Activated CD8-positive, alpha-beta T cell treated with anti-CD3 and anti-CD28 coated beads for 36 hours (primary cell): ENCODE measurements around the gene MAST4. TPM values are rescaled to one million over a fixed set of nuclear protein-coding genes. Genes with fewer than 3 reads are reported as not detected.

Experiments used
- ATAC-seq: fragments of 200-7000 bp; cut with Tn5 transposase; one replicate; pipeline ENCODE4 v1.10.0; 2021; ENCODE audit warnings: mild to moderate bottlenecking, moderate library complexity
- CTCF ChIA-PET: fragments of 350-600 bp; sonication (Branson Sonifier 250); formaldehyde crosslinking; loops from one replicate; lab custom pipeline; 2021; ENCODE audit warnings: antibody characterized with exemption; lab: Charles Lee
- POLR2A ChIA-PET: fragments of 350-600 bp; sonication (Branson Sonifier 250); formaldehyde crosslinking; loops from one replicate; lab custom pipeline; 2021; ENCODE audit warnings: antibody characterized with exemption; lab: Charles Lee
- DNase-seq: peaks from one replicate; pipeline ENCODE4 v3.0.0-alpha.2; 2020
- H3K27ac Mint-ChIP-seq: one replicate; pipeline ENCODE4 v1.8.0; 2021; ENCODE audit warnings: mild to moderate bottlenecking, mixed read lengths
- H3K27me3 Mint-ChIP-seq: one replicate; pipeline ENCODE4 v1.8.0; 2021; ENCODE audit warnings: mixed read lengths
- H3K36me3 Mint-ChIP-seq: one replicate; pipeline ENCODE4 v1.8.0; 2021; ENCODE audit warnings: low read depth, mixed read lengths
- H3K4me1 Mint-ChIP-seq: one replicate; pipeline ENCODE4 v1.8.0; 2021; ENCODE audit warnings: low read depth, mixed read lengths
- H3K4me3 Mint-ChIP-seq: one replicate; pipeline ENCODE4 v1.8.0; 2021; ENCODE audit warnings: mild to moderate bottlenecking, moderate library complexity, mixed read lengths
- H3K9me3 Mint-ChIP-seq: one replicate; pipeline ENCODE4 v1.8.0; 2021; ENCODE audit warnings: mixed read lengths
- intact Hi-C: fragments of 100-400 bp; cut with micrococcal nuclease; formaldehyde crosslinking; loops from one replicate; pipeline ENCODE4 v1.10.0; 2022
- total RNA-seq, 2 experiments: library from RNA; stranded (reverse); gene quantifications; one replicate each; pipeline ENCODE4 v1.2.3, GENCODE V29; 2021
- TF ChIP-seq, protein P1 (sequence below): fragments of 200-600 bp; IDR thresholded peaks from one replicate; pipeline ENCODE4 v1.8.0; 2022; ENCODE audit warnings: antibody characterized with exemption, mild to moderate bottlenecking

Gene MAST4
- total RNA-seq, 2 experiments from 2014 or later = 7.6 to 10.0 TPM

DNA sequence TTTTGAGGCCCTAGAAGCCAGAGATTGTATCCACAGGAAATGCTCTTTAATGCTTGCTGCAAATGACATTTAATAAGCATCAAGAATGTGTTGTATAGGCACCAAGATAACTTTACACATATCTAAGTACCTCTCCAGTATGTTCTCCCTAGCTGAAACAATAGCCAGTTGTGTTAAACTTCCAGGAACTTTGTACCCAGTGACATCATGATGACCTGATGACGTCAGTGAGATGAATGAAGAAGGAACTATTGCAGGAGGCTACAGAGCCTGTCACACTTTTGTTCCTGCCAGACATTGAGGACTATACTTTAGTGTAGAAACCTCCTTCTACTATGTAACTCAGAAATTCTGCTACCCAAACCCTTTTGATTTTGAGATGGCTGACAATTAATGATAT lies 470.6 kb downstream of the MAST4 start:
- intact Hi-C loops = no loop called here
- H3K27ac Mint-ChIP-seq = no peak overlapping the region
- CTCF ChIA-PET = no interaction called here
- POLR2A ChIA-PET = no interaction called here
- DNase-seq = no peak
- TF ChIP-seq, protein P1, sequence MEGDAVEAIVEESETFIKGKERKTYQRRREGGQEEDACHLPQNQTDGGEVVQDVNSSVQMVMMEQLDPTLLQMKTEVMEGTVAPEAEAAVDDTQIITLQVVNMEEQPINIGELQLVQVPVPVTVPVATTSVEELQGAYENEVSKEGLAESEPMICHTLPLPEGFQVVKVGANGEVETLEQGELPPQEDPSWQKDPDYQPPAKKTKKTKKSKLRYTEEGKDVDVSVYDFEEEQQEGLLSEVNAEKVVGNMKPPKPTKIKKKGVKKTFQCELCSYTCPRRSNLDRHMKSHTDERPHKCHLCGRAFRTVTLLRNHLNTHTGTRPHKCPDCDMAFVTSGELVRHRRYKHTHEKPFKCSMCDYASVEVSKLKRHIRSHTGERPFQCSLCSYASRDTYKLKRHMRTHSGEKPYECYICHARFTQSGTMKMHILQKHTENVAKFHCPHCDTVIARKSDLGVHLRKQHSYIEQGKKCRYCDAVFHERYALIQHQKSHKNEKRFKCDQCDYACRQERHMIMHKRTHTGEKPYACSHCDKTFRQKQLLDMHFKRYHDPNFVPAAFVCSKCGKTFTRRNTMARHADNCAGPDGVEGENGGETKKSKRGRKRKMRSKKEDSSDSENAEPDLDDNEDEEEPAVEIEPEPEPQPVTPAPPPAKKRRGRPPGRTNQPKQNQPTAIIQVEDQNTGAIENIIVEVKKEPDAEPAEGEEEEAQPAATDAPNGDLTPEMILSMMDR = no peak
- no peaks in the 10 kb centered on the region for H3K9me3 Mint-ChIP-seq
- peaks cover 17% of the 10 kb centered on the region for H3K4me1 Mint-ChIP-seq
- no peak overlapping the region for H3K4me3 Mint-ChIP-seq
- H3K36me3 Mint-ChIP-seq = peaks cover 4% of the 10 kb centered on the region
- H3K27me3 Mint-ChIP-seq = no peaks in the 10 kb centered on the region
- ATAC-seq = no peak

- intact Hi-C loops = no loop called here
- H3K9me3 Mint-ChIP-seq = no peaks in the 10 kb centered on the region
- H3K36me3 Mint-ChIP-seq = no peaks in the 10 kb centered on the region
- no peak for ATAC-seq
- no peak overlapping the region for H3K4me3 Mint-ChIP-seq
- TF ChIP-seq, protein P1 = no peak
- no peaks in the 10 kb centered on the region for H3K27me3 Mint-ChIP-seq
- no peak for DNase-seq
- POLR2A ChIA-PET = no interaction called here
- no peak overlapping the region for H3K27ac Mint-ChIP-seq
- no peaks in the 10 kb centered on the region for H3K4me1 Mint-ChIP-seq
- CTCF ChIA-PET = no interaction called here
Observed at GRCh38 chr5:67073045-67073680, 477.0 kb downstream of the MAST4 start.

DNA sequence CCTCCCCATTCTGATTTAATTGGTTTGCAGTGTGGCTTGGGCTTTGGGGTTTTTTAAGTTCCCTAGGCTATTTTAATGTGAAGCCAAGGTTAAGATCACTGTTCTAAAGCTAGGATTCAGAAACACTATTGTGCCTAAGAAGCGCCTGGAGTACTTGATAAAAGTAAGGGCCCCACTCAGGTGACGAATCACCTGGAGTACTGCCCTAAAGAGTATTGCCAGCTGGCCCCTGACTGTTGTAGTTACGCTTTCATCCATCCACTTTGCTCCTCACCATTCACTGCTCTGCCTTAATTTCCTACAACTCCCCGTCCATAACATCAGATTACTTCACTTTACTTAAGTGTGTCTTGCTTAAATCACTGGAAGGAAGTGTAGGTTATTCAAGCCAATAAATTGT lies 481.1 kb downstream of the MAST4 start:
- POLR2A ChIA-PET = no interaction called here
- TF ChIP-seq, protein P1 = no peak
- ATAC-seq = no peak
- CTCF ChIA-PET = interaction anchor here (0.7 kb wide), 1 partner anchor 79 kb away, joined by 3 read pairs; no protein-coding TSS in a partner anchor
- Mint-ChIP-seq H3K4me1 (peaks cover under 1% of the 10 kb centered on the region), H3K4me3 (no peak overlapping the region), H3K27me3 (no peaks in the 10 kb centered on the region), H3K9me3 (no peaks in the 10 kb centered on the region), H3K27ac (no peak overlapping the region), H3K36me3 (no peaks in the 10 kb centered on the region)
- no peak for DNase-seq
- intact Hi-C loops = no loop called here

- Mint-ChIP-seq H3K4me1 (peaks cover 14% of the 10 kb centered on the region), H3K4me3 (no peak overlapping the region), H3K27ac (no peak overlapping the region), H3K27me3 (no peaks in the 10 kb centered on the region), H3K9me3 (no peaks in the 10 kb centered on the region), H3K36me3 (no peaks in the 10 kb centered on the region)
- intact Hi-C loops = no loop called here
- POLR2A ChIA-PET = no interaction called here
- CTCF ChIA-PET = no interaction called here
- ATAC-seq (no peak), DNase-seq (no peak)
- TF ChIP-seq, protein P1 = no peak
Observed at GRCh38 chr5:67081261-67081660, 485.1 kb downstream of the MAST4 start.

- Mint-ChIP-seq H3K4me3 (no peak overlapping the region), H3K27me3 (no peaks in the 10 kb centered on the region), H3K27ac (no peak overlapping the region), H3K36me3 (no peaks in the 10 kb centered on the region), H3K9me3 (no peaks in the 10 kb centered on the region), H3K4me1 (peaks cover 14% of the 10 kb centered on the region)
- TF ChIP-seq, protein P1 = no peak
- ATAC-seq = no peak
- intact Hi-C loops = no loop called here
- ChIA-PET CTCF (no interaction called here), POLR2A (interaction anchor here (1.0 kb wide), 1 partner anchor 100 kb away, joined by 3 read pairs; no protein-coding TSS in a partner anchor)
- no peak for DNase-seq
Observed at GRCh38 chr5:67082941-67083340, 486.7 kb downstream of the MAST4 start.
